HL-60/S4 (cell line): ENCODE data around the gene TTPAL.

Source experiments
- in situ Hi-C: fragments of 300-500 bp; cut with MboI; formaldehyde crosslinking; loops from 2 replicates; pipeline ENCODE4 v1.14.3; 2022; ENCODE audit warnings: low sequenced_read_pairs

TTPAL gene

DNA sequence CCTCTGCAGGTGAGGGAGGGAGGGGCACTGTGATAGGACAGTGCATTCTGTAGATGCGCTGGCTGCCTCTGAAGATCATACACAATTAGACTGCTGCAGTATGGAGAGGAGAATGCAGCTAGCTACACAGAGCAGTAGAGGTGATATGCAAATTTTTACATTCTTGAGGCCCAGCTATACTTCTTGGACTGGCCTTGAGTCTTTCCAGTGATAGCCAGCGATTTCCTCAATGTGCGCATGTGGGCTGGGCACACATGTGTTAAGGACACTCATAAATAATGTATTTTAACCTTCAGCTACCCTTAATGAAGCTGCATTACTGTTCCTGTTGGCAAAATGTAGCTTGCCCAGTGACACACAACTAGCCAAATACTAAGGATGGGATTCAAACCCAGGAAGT is 19.0 kb downstream of the TTPAL start:
- in situ Hi-C loops = no loop called here

DNA sequence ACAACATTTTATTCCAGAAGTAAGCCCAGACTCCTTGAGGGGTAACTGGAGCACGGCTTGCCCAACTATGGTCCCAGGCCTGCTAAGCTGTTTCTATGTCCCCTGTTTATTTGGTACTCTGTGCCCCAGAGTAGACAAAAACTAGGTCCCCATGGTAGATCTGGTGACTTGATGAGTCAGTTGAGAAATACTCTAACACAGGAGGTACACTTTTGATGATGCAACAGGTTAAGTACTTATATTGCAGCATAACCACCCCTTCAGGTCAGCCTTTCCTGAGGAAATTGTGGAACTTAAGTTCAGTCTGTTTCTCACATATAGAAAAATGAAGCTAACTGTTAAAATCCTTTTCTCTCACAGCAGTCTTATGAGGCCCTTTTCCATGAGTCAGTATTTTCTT is 19.6 kb downstream of the TTPAL start:
- in situ Hi-C loops = no loop called here

DNA sequence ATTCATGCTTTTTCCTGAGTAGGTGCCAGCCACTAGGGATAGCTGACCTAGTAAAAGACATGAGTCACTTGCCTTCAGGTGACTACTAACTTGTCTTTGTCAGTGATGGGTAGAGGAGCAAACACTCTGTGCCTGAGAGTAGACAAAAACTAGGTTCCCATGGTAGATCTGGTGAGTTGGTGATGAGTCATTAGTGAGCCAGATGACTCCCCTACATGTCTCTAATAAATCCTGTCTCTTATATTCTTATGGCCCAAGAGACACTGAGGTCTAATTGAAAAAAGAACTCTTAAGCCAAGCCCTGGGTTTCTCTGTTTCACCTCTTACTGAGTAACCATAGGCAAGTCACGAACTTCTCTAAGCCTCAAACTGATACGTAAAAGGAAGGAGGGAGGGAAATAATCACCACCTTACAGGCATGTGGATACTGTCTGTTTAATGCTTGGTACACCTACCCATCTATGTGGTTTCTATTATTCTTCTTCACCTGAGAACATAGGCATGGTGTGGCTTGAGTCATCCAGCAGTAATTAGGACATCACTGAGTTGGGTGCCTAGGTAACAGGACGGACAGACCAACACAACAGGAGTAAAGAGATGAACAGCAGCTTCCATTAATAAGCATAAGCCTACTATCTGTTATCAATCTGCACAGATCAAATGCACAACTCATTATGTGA is 20.3 kb downstream of the TTPAL start:
- in situ Hi-C loops = no loop called here

DNA sequence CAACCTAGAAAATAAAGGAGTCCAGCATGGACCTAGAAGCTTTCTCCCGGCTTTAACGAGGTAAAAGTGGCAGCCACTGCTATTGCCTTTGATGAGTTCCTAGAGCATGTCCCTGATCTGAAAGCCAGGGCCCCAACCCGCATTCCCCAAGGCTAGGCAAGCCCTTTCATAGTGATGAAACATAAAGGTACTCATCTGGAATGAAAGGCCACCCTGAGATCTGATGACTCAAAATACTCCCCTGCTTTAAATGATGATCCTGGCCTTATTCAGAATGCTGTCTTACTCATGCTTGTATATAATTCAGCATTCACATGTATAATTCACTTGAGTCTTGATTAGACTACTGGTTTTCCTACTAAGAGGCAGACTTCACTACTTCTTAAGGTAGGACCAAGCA is 21.3 kb downstream of the TTPAL start:
- in situ Hi-C loops = no loop called here

DNA sequence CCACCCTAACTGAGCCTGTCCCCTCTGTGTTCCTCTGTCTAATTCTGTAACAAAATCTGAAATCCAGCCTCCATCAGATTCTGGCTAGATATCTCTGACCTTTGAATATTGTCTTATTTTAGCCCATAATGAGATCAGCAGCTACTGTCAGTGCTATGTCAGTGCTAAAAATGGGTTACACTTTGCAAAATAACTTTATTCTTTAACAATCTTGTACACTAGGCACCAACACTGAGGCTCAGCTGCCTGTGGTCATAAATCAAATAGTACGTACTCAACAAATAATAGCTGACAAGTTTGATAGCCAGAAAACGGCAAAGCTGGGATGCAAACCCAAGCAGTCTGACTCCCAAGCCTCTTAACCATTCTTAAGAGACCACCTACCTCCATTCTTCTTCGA is 22.1 kb downstream of the TTPAL start:
- in situ Hi-C loops = no loop called here

DNA sequence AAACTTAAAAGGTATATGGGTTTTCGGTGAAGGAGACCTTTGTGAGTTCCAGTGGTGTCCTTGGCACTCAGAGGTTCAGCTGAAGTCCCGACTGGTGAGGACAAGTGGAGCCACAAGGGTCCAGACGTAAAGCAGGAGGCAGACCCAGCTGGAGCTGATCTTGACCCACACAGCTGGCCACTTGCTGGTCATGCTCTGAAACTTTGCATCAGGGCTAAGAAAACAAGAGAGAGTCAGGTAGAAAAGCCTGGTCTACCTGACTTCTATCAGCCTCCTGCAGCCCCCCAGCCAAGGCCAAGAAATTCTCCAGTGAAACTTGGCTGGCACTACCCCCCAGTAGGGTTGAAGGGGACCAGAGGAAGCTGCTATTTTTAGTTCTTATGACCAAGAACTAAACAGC is 24.5 kb downstream of the TTPAL start:
- in situ Hi-C loops = no loop called here

DNA sequence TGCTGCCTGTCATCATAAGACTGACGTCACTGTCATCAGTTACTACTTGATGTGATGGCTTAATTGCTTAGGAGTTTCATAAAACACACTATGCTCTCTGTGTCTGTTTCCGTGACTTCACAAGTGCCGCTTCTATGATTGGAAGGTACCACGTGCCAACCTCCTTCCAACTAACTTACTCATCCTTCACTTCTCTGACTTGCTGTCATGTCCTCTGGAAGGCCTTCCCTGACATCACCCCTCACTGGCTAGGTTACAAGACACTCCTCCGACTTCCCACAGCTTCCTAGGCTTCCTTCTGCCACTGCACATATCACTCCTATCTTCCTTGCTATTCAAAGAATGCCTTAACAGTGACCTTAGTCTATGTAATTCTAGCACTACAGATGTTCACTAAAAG is 25.8 kb downstream of the TTPAL start:
- in situ Hi-C loops = no loop called here

DNA sequence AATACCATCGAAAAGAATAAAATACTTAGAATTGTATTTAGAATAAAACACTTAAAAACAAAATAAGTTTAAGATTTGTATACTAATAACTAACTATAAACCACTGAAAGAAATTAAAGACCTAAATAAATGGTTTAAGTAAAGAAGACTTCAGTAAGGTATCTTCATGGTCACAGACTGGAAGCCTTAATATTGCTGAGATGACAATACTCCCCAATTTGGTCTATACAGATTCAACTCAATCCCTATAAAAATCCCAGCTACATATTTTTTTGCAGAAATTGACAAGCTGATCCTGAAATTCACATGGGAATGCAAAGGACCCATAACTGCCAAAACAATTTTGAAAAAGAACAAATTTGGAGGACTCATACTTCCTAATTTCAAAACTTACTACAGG is 27.3 kb downstream of the TTPAL start:
- in situ Hi-C loops = no loop called here

DNA sequence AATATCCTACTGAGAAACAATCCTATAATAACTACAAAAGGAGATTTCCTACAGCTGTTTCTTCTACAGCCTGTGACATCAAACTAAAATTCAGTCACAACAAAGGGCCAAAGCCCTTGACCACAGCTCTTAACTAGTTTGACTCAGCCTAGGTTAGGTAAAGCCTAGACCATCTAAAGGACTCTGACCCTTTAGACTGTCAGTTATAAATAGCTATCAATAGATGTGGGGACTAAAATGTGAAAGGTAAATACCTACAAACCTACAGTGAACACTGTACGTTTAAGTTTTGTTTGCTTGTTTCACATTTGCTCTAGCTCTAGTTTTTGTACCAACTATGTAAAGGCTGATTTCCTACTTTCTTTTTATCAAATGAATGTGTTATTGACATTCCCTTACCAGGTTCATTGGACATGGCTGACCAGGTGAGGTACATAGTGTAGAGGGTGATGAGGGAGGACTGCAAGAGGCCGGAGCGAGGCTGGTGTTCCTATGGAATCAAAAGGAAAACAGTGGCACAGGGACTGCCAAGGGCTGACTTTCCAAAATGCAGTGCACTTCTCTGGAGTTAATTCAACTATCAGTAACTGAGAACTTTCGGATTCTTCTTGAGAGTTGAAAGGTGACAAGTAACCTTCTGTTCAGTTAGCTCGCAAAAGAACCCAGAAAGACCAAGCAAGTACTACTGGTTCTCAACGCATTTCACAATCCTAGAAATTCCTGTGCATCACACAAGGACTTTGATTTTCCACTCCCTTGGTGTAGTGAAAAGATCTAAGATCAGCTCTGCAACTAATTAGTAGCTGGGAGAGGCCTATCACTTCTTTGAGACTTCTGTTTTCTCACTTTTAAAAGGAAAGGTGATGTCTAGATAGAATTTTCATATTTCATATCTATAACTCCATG is 29.0 kb downstream of the TTPAL start:
- in situ Hi-C loops = no loop called here

DNA sequence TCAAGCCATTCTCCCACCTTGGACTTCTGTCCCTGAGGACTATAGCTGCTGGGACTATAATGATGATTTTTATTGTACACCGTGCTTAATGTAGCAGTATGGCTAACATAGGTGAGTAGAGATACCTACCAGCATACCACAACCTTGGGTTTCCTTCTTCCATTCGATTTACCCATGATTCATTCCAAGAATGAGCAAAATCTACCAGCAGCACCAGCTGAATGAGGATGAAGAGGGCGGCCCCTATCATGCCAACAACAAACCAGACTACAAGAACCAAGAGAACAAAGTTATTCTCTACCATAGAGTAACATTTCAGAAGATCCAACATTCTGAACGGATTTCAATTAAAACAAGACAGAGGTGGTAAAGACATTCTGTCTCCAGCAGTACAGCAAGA is 34.1 kb downstream of the TTPAL start:
- in situ Hi-C loops = no loop called here

DNA sequence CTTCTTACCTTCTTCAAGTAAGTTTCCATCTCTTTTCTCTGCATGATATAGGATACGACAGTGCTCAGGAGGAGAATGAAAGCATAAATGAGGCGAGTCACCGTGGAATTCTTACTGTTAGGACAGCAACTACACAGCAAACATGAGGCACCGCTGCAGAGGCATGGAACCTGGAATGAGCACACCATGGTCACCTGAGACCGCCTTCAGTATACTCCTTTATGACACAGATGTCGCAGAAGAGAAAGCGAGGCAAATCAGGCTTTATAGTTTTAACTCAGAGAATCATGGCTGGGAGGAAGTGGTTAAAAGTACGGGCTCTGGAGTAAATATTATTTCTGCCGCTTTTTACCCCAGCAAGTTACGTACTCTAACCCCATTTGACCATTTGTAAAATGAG is 38.2 kb downstream of the TTPAL start:
- in situ Hi-C loops = no loop called here

DNA sequence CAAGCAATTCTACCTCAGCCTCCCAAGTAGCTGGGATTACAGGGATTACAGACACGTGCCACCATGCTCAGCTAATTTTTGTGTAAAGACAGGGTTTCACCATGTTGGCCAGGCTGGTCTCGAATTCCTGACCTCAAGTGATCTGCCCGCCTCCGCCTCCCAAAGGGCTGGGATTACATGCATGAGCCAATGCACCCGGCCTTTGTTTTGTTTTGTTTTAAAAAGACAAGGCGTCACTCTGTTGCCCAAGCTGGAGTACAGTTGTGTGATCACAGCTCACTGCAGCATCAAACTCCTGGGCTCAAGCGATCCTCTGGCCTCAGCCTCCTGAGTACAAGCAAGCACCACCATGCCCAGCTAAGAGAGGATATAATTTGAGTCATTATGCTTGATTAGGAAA is 40.8 kb downstream of the TTPAL start:
- in situ Hi-C loops = no loop called here

DNA sequence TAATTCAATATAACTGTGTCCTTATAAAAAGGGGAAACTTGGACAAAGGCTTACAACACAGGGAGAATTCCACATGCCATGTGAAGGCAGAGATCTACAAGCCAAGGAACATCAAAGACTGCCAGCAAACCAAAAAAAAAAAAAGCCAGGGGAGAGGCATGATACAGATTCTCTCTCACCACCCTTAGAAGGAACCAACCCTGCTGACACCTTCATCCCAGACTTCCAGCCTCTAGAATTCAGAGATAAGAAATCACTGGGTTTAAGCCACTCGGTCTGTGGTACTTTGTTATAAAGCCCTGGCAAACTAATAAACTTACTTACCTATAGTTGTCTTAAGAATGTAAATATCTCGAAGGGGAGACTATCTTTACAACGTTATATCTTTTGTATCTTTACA is 41.8 kb downstream of the TTPAL start:
- in situ Hi-C loops = no loop called here

DNA sequence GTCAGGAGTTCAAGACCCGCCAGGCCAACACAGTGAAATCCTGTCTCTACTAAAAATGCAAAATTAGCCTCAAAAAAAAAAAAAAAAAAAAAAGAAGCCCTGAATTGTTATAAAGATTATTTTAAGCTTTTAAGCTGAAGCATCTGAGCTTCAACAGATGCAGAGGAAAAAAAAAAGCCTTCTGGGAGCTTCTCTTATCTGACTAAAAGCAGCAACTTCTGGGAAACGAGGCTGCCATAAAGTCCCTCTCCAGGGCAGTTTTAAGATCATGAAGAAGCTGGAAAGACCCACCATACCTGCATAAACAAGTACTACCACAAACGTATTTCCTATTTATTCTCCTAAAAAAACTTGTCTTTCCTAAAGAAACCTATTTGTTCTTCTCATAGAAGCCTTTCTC is 42.6 kb downstream of the TTPAL start:
- in situ Hi-C loops = no loop called here

DNA sequence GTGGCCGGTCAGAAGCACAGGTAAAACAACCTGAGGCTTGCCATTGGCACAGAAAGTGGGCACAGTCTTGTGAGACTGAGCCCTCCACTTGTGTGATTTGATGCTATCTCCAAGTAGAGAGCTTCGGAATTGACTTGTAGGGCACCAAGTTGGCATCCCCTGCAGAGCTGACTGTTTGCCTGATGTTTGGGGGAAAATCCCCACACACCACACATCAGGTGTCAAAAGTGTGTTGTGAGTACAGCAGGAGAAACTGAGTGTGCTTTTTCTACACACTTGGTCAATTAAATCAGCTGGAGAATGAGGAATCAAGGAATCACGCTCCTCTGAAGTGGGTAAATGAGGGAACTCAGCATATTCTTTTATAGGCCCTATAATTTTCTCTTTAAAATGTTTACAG is 45.2 kb downstream of the TTPAL start:
- in situ Hi-C loops = no loop called here

DNA sequence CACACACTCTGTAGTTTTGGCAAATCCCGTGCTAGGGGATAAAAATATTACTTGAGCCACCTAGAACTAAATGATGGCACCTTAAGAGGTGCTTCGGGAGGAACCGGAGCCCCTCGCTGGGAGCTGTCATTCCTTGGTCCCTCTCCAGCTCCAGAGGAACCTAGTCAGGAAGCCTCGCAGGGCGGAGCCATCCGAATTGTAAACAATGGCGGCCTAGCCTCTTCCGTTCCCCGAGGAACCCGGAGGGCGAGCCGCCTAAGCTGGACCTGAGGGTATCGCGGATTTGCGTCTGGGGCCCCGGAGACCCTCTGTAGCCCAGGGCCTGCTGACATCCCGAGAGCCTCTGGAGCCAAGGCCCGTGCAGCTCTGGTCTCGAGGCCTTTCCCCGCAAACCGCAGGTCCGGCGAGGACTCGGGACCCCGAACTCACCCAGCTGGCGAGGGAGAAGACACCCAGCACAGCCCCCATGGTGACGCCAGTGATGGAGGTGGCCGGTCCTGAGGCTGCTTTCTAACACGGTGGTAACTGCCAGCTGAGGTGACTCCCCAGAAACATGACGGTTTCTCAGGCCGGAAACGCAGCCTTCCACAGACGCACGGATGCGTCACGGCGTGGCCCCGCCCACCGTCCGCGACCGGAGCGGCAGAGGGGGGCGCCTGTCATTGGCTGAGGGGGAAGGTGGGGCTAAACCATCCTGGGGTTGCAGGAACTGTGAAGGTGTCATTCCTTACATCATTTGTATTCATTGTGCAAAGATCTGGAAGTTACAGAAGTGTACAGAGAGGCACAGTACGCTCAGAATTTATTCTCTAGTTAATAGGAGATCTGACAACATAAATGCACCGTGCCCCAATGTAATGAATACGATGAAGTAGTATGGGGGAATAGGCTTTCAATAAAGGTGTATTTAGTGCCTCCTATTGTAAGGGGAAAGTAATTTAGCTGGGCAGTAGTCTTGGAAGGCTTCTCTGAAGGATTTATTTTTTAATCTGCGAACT is 46.1 kb downstream of the TTPAL start, which contains the start of gene SERINC3:
Gene SERINC3 (minus strand): TSS at position 587 of the 998 bp plus-strand sequence. CDS start 119 bp downstream, at position 468.
- in situ Hi-C loops = no loop called here

DNA sequence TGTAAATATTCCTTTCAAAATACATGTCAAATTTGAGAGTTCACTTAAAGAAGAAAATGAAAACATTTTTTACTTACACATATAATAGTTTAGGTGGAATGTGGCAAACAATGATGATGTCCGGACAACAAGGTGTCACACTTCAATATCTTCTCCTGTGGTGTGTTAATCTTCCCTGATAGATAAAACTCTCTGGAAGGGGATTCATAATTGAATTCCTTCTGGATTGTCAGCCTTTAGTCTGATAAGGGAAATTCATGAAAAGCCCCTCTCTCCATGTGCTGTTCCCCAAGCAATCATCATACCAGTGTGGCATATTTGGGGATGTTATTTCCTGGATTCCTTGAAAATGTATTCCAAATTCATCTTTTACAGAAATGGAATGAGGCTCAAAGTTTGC is 47.2 kb downstream of the TTPAL start:
- in situ Hi-C loops = no loop called here

DNA sequence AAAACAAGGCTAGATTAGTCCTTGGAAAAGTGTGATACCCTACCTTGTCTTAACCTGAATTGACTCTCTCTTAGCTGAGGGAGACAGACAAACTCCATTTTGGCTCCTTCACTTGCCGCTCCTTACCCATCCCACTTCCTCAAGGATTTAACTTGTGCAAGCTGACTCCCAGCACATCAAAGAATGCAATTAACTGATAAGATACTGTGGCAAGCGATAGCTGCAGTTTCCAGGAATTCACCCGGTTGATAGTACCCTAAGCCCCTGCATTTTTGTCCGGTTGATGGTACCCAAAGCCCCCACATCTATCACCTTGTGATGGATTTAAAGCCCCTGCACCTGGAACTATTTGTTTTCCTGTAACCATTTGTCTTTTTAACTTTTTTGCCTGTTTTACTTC is 48.1 kb downstream of the TTPAL start:
- in situ Hi-C loops = no loop called here

DNA sequence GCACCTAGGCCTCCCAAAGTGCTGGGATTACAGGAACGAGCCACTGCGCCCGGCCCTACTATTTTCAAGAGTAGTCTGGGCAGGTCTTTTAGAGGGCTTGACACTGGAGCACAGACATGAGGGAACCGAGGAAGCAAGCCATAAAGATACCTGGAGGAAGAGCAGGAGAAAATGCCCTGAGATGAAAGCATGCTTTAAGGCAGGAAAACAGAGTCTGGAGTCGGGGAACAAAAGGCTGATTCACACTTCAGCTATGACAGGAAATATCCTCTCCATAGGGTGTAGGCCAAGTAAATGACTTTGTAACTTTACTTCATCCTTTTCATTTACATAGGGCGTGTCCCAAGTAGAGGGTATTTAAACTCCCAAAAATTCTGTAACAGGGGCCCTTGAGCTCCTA is 50.5 kb downstream of the TTPAL start:
- in situ Hi-C loops = no loop called here

DNA sequence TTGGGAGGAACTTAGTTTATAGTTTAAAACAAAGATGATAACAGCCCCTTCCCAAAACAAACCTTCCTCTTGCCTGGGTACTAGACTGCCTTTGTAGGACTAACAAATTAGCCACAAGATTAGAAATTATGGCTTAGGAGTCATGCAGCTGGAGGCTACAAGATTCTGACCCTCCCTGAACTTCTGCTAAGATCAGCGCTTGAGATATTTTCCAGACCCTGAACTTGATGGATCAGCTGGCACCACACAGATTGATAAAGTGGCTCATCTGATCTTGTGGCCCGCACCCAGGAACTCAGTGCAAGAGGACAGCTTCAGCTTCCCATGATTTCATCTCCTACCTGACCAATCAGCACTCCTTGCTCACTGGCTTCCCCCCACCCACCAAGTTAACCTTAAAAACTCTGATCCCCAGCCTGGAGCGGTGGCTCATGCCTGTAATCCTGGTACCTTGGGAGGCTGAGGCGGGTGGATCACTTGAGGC is 52.1 kb downstream of the TTPAL start:
- in situ Hi-C loops = no loop called here

DNA sequence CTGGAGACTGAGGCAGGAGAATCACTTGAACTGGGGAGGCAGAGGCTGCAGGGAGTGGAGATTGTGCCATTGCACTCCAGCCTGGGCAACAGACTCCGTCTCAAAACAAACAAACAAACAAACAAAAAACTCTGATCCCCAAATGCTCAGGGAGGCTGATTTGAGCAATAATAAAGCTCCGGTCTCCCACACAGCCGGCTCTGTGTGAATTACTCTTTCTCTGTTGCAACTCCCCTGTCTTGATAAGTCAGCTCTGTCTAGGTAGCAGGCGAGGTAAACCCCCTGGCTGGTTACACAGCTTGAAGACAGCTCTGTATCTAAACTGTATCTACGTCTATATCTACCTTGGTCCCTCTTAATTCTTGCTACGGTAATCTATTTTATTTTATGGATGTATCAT is 52.6 kb downstream of the TTPAL start:
- in situ Hi-C loops = no loop called here
